HG02973 (cell line): Measurements from ENCODE around the gene ISM2.

Experiments used
- ATAC-seq: cut with Tn5 transposase; IDR thresholded peaks from one replicate; pipeline ENCODE4 v1.9.1; 2021; ENCODE audit warnings: moderate library complexity; ENCODE audit not compliant: unreplicated experiment

ISM2 gene

GRCh38 chr14:77469539-77469938, 29.1 kb downstream of the ISM2 start:
- ATAC-seq = no peak

GRCh38 chr14:77469067-77469505, 29.5 kb downstream of the ISM2 start:
- no peak for ATAC-seq

DNA sequence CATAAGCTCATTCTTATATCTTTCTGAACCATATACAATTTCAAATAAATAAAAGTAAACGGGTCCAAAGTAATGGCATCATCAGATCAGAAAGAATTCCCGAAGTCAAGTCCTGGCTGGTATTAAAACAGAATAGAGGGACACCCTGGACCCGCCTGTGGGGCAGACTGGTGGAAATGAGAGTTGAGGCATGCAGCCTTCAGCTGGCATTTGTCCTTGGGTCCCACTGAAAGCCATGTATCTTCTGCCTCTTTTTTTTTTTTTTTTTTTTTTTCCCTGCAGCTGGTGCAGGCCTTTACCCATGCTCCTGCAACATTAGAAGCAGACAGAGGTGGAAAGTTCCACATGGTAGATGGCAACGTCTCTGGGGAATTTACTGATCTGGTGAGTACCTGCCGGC, 30.8 kb downstream of the ISM2 start:
- no peak for ATAC-seq

GRCh38 chr14:77459072-77459723, 39.4 kb downstream of the ISM2 start:
- no peak for ATAC-seq

DNA sequence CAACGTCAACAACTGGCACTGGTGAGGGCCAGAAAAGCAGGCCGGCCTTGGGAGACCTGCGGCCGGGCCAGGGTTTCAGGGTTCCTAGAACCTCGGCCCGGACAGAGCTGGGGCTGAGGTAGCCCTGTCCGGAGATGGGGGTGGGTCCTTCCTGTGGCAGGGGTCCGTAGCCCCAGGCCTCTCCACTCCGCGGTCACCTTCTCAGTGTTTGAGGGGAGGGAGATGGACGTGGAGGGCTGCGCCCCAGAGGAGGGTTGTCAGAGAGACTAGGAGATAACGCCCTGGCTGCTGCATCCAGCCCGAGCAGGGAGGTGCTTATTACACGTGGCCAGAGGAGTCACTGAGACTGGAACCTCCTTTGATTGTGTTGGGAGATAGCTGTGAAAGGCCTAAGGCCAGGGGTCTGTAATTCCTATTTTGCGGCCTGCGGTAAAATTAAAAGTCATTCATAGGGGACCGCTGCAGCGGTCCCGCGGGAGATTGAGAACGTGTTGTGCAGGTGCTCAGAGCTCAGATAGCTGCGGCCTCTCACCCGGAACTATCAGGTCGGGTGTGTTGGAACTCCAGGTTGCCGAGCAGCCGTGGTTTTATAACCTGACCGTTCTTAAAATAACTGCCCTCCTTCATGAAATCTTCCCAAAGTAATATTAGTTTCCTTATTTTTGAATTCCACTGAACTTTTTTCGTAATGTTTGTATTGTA, 40.2 kb downstream of the ISM2 start:
- peak; percentile 13 for ATAC-seq

DNA sequence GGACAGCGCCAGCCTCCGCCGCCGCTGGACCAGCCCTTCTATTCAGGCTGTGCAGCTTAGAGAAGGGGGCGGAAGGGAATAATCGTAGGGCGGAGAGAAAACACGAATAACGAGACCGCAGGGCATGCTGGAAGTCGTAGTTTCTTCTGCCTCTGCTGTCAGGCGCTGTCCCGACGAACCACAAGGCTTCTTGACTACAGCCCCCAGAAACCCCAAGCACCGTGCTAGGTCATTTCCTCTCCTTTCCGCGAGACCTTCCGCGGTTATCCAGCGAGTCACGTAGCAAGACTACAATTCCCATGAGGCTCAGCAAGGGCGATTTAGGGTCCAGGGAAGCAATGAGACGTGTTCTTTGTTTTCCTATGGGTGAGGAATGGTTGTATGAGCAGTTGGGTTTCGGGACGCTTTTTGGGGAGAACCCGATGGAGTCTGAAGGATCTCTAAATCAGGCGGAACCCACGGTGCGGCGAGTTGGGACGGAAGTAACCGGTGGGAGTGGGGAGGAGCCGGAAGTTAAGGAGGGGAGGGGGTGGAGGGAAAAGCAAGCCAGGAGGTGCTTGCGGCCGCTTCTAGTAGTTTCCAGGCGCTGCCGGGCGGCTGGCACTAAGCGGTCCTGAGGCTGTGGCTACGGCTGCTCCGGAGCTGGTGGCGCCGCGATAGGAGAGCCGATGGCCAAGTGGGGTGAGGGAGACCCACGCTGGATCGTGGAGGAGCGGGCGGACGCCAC, 40.9 kb downstream of the ISM2 start, which contains the start of the genes AHSA1 and VIPAS39:
Gene AHSA1, plus strand, starts transcription at position 572 of the 727 bp plus-strand sequence. Its CDS starts 97 bp downstream, at position 669.
Gene VIPAS39, minus strand, starts transcription at position 80 of the 727 bp plus-strand sequence. CDS start 3,499 bp downstream, outside the sequence.
- peak; percentile 88 for ATAC-seq

GRCh38 chr14:77457115-77457521, 41.5 kb downstream of the ISM2 start:
- ATAC-seq = peak; percentile 13

- no peak for ATAC-seq
Observed at GRCh38 chr14:77455966-77456640, 42.5 kb downstream of the ISM2 start.

DNA sequence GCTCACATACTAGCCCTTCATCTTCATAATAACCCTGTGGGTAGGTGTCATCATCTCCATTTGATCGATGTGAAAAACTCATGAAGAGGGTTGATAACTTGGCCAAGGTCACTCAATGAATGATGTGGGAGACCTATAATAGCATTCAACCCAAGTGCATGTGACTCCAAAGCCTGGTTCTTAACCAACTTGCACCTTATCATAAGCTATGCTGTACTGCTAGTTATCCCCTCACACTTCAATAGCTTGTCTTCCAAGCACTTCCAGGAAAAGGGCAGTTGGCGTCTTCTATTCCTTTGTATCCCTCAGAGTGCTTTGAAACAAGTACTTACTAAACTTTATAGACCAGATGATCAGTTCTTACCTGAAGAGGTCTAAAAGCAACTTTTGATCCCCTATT, 56.4 kb downstream of the ISM2 start:
- ATAC-seq = no peak

DNA sequence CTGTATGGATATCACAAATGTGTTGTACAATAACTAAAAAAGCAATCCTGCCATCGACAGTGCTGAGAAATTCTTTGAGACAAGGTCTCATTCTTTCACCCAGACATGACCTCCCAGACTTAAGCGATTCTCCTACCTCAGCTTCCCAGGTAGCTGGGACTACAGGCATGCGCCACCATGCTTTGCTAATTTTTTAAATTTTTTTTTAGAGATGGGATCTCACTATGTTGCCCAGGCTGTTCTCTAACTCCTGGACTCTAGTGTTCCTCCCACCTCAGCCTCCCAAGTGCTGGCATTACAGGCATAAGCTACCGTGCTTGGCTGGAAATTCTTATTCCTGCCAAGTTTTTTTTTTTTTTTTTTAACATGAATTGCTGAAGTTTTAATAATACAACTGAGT, 58.8 kb downstream of the ISM2 start:
- no peak for ATAC-seq

GRCh38 chr14:77438596-77438995, 60.0 kb downstream of the ISM2 start:
- ATAC-seq = no peak

GRCh38 chr14:77436042-77436441, 62.6 kb downstream of the ISM2 start:
- no peak for ATAC-seq

DNA sequence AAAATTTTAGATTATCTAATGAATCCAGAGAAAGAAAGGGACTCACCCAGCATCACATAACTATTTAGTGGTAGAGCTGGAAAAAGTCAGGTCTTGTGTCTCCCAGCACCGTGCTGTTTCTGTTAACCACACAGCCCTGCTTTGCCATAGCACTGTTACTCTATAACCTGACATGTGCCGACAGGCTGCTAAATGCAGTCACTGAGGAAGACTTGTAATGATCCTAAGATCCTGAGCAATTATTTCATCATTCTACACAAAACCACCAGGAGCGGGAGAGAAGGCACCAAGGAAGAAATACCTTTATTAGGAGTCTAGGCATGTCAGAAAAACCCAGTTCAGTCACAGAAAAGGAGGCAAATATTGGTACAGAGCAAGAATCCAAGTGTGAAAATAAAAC, 72.2 kb downstream of the ISM2 start:
- no peak for ATAC-seq

GRCh38 chr14:77424862-77425261, 73.8 kb downstream of the ISM2 start:
- no peak for ATAC-seq
